Testis (tissue), 2 donors: ENCODE measurements around the gene PCBD2.

Experiments used
- POLR2A ChIP-seq: fragments of 450-650 bp; IDR thresholded peaks from one replicate; pipeline ENCODE4 v1.6.1; 2017; ENCODE audit warnings: antibody characterized with exemption, mild to moderate bottlenecking, moderate library complexity
- TF ChIP-seq, protein P1 (sequence below), 3 experiments: fragments of 450-650 bp in 2 of 3; fragments of 200-600 bp in 1 of 3; sonication (generic) in 1 of 3; IDR thresholded peaks; one replicate each; pipeline ENCODE4 v1.5.1; 2016 to 2019; ENCODE audit warnings: antibody characterized with exemption in 3 of 3, mild to moderate bottlenecking in 2 of 3, moderate library complexity in 1 of 3

DNA sequence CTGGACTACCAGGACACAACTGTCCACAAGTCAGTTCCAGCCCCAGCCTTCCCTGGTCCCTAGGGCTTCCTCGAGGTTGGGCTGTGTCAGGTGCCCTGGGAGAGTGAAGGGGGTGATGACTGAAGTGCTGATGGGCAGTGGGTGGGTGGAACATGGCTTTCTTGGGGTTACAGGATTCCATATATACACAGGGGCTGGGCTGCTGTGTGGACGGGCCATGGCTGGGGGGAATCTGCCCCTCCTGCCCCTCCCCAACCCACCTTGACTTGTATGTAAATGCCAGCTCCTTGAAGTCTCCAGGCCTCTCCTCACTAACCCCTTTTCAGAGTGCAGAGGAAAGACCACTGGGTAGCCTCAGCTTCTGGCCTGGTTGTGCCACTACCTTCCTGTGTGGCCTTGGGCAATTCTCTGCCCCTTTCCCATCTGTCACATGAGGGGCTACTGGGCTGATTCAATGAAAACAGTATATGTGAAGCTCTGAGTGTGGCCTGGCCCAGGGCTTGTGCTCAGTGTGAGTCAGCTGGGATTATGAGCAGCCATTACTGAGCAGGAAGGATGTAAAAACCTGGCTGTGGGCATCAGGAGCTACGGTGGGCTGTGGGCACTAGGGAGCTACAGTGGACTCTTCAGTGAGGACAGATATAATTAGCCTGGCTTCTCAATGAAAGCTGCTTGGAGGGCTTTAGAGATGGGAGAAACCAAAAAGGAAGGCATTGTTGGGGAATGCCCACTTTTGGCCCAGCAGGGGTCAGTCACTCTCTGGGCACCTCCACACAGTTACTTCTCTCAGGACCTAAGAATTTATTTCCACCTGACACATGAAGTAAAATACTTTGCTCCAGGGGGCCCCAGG, 105.8 kb downstream of the PCBD2 start:
- TF ChIP-seq, protein P1, sequence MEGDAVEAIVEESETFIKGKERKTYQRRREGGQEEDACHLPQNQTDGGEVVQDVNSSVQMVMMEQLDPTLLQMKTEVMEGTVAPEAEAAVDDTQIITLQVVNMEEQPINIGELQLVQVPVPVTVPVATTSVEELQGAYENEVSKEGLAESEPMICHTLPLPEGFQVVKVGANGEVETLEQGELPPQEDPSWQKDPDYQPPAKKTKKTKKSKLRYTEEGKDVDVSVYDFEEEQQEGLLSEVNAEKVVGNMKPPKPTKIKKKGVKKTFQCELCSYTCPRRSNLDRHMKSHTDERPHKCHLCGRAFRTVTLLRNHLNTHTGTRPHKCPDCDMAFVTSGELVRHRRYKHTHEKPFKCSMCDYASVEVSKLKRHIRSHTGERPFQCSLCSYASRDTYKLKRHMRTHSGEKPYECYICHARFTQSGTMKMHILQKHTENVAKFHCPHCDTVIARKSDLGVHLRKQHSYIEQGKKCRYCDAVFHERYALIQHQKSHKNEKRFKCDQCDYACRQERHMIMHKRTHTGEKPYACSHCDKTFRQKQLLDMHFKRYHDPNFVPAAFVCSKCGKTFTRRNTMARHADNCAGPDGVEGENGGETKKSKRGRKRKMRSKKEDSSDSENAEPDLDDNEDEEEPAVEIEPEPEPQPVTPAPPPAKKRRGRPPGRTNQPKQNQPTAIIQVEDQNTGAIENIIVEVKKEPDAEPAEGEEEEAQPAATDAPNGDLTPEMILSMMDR (IDR thresholded peaks at IDR 0.05) = no peak
- no peak for TF ChIP-seq POLR2A
